22Rv1 (cell line): ENCODE measurements around the gene MIB2.

Experiments used
- H3K27ac ChIP-seq: fragments of 450-650 bp; 2 replicates; pipeline ENCODE4 v1.5.1; 2017
- CTCF ChIP-seq: fragments of 450-650 bp; IDR thresholded peaks from 2 replicates; pipeline ENCODE4 v1.5.1; 2017; ENCODE audit warnings: mild to moderate bottlenecking
- ZFX ChIP-seq: fragments of 450-650 bp; IDR thresholded peaks from 2 replicates; pipeline ENCODE4 v1.6.1; 2017; ENCODE audit warnings: antibody characterized with exemption, borderline replicate concordance

The MIB2 gene

GRCh38 chr1:1599935-1600860, 15.1 kb upstream of the MIB2 start, which contains the start of gene FNDC10:
FNDC10 (minus strand) TSS chr1:1600135; CDS start chr1:1600015, 120 bp downstream.
- H3K27ac ChIP-seq: 0 out of 2 replicates have a peak within 1 kb of the TSS, but pooled peaks have one; percentile 17
- TF ChIP-seq ZFX (no peak), CTCF (no peak)

GRCh38 chr1:1600861-1601563, 14.3 kb upstream of the MIB2 start:
- TF ChIP-seq ZFX (no peak), CTCF (no peak)
- H3K27ac ChIP-seq: no peak overlapping the region

GRCh38 chr1:1601564-1602303, 13.6 kb upstream of the MIB2 start:
- no peak overlapping the region for H3K27ac ChIP-seq
- TF ChIP-seq ZFX (no peak), CTCF (no peak)

DNA sequence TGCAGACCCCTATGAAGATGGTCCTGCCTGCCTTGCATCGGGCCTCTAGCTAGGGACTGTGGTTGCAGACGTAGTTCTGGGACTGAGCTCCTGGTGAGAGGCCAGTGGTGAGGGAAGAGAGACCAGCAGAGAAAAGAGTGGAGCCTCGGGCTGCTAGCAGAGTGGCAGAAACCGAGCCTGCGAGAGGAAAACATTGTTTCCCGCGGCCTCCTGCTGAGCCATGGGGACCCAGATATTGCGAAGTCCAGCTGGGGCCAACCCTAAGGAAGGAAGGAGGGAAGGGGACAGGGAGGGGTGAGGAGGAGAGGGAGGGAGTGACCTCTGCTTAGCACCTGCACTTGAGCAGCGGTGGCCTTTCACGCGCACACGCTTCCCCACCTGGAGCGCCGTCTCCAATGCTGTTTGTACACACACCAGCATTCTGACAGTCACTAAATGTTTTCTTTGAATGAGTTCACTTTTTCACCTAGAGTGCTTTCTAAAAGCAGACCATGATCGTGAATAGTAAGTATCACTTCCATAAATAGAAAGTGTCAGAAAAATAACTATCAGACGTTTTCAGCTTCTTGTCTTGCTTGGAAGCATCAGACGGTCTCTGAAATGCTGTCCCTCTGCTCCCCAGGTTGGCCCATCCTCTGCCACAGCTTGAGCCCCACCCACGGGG, 12.9 kb upstream of the MIB2 start:
- no peak overlapping the region for H3K27ac ChIP-seq
- TF ChIP-seq CTCF (no peak), ZFX (no peak)

DNA sequence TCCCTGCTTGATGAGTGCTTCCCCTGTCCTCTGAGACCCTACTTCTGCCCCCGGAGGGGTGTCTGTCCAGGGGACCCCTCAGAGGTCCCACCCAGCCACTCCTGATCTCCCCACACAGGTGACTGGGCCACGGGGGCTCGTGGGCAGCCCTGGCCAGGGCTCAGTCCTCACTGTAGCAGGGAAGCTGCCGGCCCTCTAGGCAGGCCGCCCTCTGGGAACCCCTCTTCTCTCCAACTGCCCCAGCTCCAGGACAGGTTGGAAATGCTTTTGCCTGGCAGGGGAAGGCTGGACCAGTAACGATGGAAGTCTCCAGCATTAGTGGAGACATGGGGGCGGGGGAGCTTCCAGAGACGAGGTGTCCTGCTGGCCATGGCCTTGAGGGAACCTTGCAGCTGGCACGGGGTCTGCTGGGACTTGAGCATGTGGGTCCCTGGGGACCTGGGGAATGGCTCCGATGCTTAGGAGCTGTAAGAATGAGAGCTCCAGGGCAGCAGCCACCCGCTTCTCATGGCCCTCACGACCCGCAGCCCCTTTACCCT, 12.3 kb upstream of the MIB2 start:
- no peak overlapping the region for H3K27ac ChIP-seq
- no peak for TF ChIP-seq CTCF
- no peak for TF ChIP-seq ZFX

GRCh38 chr1:1603671-1604373, 11.5 kb upstream of the MIB2 start:
- H3K27ac ChIP-seq: no peak overlapping the region
- TF ChIP-seq CTCF: no peak
- TF ChIP-seq ZFX: no peak
